ENCODE data around the gene WFDC1. TPM values are rescaled to one million over a fixed set of nuclear protein-coding genes. Genes with fewer than 3 reads are reported as not detected.

WFDC1 gene
- total and polyA plus RNA-seq, 2 donors (not counting 3 experiments of a cell fraction or from before 2014, with no cell fraction given): not detected

- Histone ChIP-seq H3K27ac (ENCODE audit: insufficient read depth, low read depth, low read length) (no peak overlapping the region), H3K27me3 (ENCODE audit: control insufficient read depth in 2 of 2, insufficient read depth in 2 of 2, low read length in 2 of 2) (peaks cover 33 to 36% of the 10 kb centered on the region in 2 experiments), H3K9me3 (replicated peaks; ENCODE audit: control insufficient read depth, insufficient read depth, low read length) (no peaks in the 10 kb centered on the region), H3K4me2 (ENCODE audit: insufficient read depth, low read length) (no peak overlapping the region), H3K9me1 (replicated peaks; ENCODE audit: control insufficient read depth, extremely low read depth, insufficient read depth, low read length) (no peaks in the 10 kb centered on the region), H4K20me1 (replicated peaks; ENCODE audit: control insufficient read depth, extremely low read depth, insufficient read depth, low read length) (no peaks in the 10 kb centered on the region), H3K9ac (replicated peaks; ENCODE audit: extremely low read depth, insufficient read depth, low read length) (no peak overlapping the region), H3K4me3 (replicated peaks in 1 of 3; ENCODE audit: insufficient read depth in 1 of 3, low read depth in 1 of 3, low read length in 3 of 3) (no peak overlapping the region), H3K36me3 (ENCODE audit: control insufficient read depth in 2 of 2, extremely low read depth in 1 of 2, insufficient read depth in 2 of 2, low read length in 2 of 2) (no peaks in the 10 kb centered on the region), H3K4me1 (ENCODE audit: control insufficient read depth, extremely low read depth, insufficient read depth, low read length) (no peaks in the 10 kb centered on the region), H3K79me2 (ENCODE audit: control insufficient read depth, insufficient read depth, low read length) (no peaks in the 10 kb centered on the region), H2AFZ (ENCODE audit: low read depth, low read length) (no peak overlapping the region)
- DNase-seq (ENCODE audit: low read depth, low spot score) (no peak), FAIRE-seq (no peak)
- CTCF ChIA-PET: no interaction called here
- intact Hi-C loops (cut with micrococcal nuclease): no loop called here
- POLR2A ChIA-PET: no interaction called here
- BruUV-seq (replicated peaks): no TSS peak
- dilution Hi-C loops (cut with MboI; ENCODE audit: extremely low pct_ligation_motif_present, low sequenced_read_pairs): no loop called here
- TF ChIP-seq GATA2 (IDR thresholded peaks at IDR 0.05; ENCODE audit: insufficient read depth, insufficient read length, low read depth, low read length): no peak
- TF ChIP-seq JUN (IDR thresholded peaks at IDR 0.05; ENCODE audit: borderline replicate concordance, insufficient read depth, insufficient read length, low read depth): no peak
- no peak for TF ChIP-seq FOS (IDR thresholded peaks at IDR 0.05; ENCODE audit: borderline replicate concordance, insufficient read depth, low read length)
- no peak for TF ChIP-seq POLR2A (IDR thresholded peaks at IDR 0.05; ENCODE audit: low read depth, low read length)
These were observed 73.2 kb downstream of the WFDC1 start for GRCh38 chr16:84367750-84368307.

DNA sequence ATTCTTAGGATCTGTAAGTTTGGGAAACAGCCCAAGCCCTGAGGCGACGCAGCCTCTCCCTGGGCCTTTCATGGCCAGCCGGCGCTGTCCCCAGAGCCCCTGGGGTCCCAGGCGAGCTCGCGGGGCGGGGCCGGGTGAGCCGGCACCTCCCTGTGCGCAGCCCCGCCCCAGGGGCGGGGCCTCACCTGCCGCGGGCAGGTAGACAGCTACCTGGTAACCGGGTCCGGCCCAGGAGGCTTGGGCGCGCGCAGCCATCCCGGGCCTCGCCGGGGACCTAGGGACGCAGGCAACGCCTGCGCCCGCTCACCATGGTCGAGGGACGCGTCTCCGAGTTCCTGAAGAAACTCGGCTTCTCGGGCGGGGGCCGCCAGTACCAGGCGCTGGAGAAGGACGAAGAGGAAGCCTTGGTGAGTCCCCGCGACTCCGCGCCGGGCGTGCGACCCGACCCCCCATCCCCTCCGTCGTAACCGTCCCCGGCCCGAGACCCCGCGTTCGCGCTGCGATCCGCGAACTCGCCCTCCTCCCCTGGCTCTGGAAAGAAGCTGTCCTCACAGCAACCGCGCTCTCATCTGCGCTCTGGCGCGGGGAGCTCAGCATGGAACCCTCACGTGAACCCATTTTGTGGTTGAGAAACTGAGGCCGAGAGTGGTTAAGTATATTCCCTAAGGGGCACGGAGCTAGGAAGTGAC is 73.8 kb downstream of the WFDC1 start, which contains the start of gene ATP2C2:
Gene ATP2C2, plus strand, starts transcription at position 231 of the 689 bp plus-strand sequence. Its CDS starts 78 bp downstream, at position 309.
- no peak for FAIRE-seq
- POLR2A ChIA-PET: no interaction called here
- H3K9me3 ChIP-seq (replicated peaks; ENCODE audit: control insufficient read depth, insufficient read depth, low read length): no peaks in the 10 kb centered on the region
- CTCF ChIA-PET: no interaction called here
- no peak within 1 kb of the TSS for H3K27ac ChIP-seq (ENCODE audit: insufficient read depth, low read depth, low read length)
- H3K79me2 ChIP-seq (ENCODE audit: control insufficient read depth, insufficient read depth, low read length): no peaks in the 10 kb centered on the region
- H3K27me3 ChIP-seq (ENCODE audit: control insufficient read depth in 2 of 2, insufficient read depth in 2 of 2, low read length in 2 of 2): peaks cover 33 to 36% of the 10 kb centered on the region in 2 experiments
- no peak within 1 kb of the TSS for H3K4me3 ChIP-seq (replicated peaks in 1 of 3; ENCODE audit: insufficient read depth in 1 of 3, low read depth in 1 of 3, low read length in 3 of 3)
- no peak within 1 kb of the TSS for H3K9ac ChIP-seq (replicated peaks; ENCODE audit: extremely low read depth, insufficient read depth, low read length)
- H4K20me1 ChIP-seq (replicated peaks; ENCODE audit: control insufficient read depth, extremely low read depth, insufficient read depth, low read length): no peaks in the 10 kb centered on the region
- H3K36me3 ChIP-seq (ENCODE audit: control insufficient read depth in 2 of 2, extremely low read depth in 1 of 2, insufficient read depth in 2 of 2, low read length in 2 of 2): no peaks in the 10 kb centered on the region
- dilution Hi-C loops (cut with MboI; ENCODE audit: extremely low pct_ligation_motif_present, low sequenced_read_pairs): no loop called here
- H3K4me1 ChIP-seq (ENCODE audit: control insufficient read depth, extremely low read depth, insufficient read depth, low read length): no peaks in the 10 kb centered on the region
- no peak for DNase-seq (ENCODE audit: low read depth, low spot score)
- intact Hi-C loops (cut with micrococcal nuclease): no loop called here
- BruUV-seq (replicated peaks): no TSS peak
- TF ChIP-seq MAX (IDR thresholded peaks at IDR 0.05; ENCODE audit: insufficient read depth, insufficient read length) (no peak), POLR2A (IDR thresholded peaks at IDR 0.05; ENCODE audit: low read depth, low read length) (no peak), EZH2 (IDR thresholded peaks at IDR 0.05; ENCODE audit: borderline replicate concordance, low read depth, low read length, severe bottlenecking) (peak; percentile 63)
- no peak within 1 kb of the TSS for H2AFZ ChIP-seq (ENCODE audit: low read depth, low read length)
- no peaks in the 10 kb centered on the region for H3K9me1 ChIP-seq (replicated peaks; ENCODE audit: control insufficient read depth, extremely low read depth, insufficient read depth, low read length)
- no peak within 1 kb of the TSS for H3K4me2 ChIP-seq (ENCODE audit: insufficient read depth, low read length)
